Mesenchymal stem cell (in vitro differentiated cells and primary cell): ENCODE measurements around the gene PLXNB1.

ENCODE experiments used
- DNase-seq: peaks from one replicate; pipeline ENCODE4 v3.0.0-alpha.2; 2013
- H2AFZ ChIP-seq: one replicate; pipeline ENCODE4 v1.6.1; 2013; ENCODE audit warnings: low read depth, mild to moderate bottlenecking, control low read depth, inconsistent platforms, low read length, moderate library complexity
- H2AK5ac ChIP-seq: 2 replicates; pipeline ENCODE4 v1.6.1; 2013; ENCODE audit warnings: low read length, moderate library complexity, mild to moderate bottlenecking, inconsistent platforms; ENCODE audit not compliant: severe bottlenecking
- H2BK120ac ChIP-seq: one replicate; pipeline ENCODE4 v1.6.1; 2013; ENCODE audit warnings: low read depth, mild to moderate bottlenecking, inconsistent platforms, low read length, moderate library complexity
- H2BK12ac ChIP-seq, 2 experiments: one replicate each; pipeline ENCODE4 v1.6.1; 2013; ENCODE audit warnings: inconsistent platforms in 2 of 2, low read length in 2 of 2, mild to moderate bottlenecking in 2 of 2, moderate library complexity in 2 of 2, control low read depth in 1 of 2
- H2BK15ac ChIP-seq: one replicate; pipeline ENCODE4 v1.6.1; 2013; ENCODE audit warnings: mild to moderate bottlenecking, low read depth, inconsistent platforms; ENCODE audit not compliant: poor library complexity, severe bottlenecking
- H2BK5ac ChIP-seq: 2 replicates; pipeline ENCODE4 v1.6.1; 2013; ENCODE audit warnings: low read depth, mild to moderate bottlenecking, low read length, control low read depth, inconsistent platforms; ENCODE audit not compliant: poor library complexity, severe bottlenecking
- H3K14ac ChIP-seq, 2 experiments: one replicate each; pipeline ENCODE4 v1.6.1; 2013; ENCODE audit warnings: inconsistent platforms in 2 of 2, low read length in 2 of 2, control low read depth in 1 of 2, mild to moderate bottlenecking in 1 of 2, moderate library complexity in 1 of 2
- H3K18ac ChIP-seq, 2 experiments: one replicate each; pipeline ENCODE4 v1.6.1; 2013; ENCODE audit warnings: inconsistent platforms in 2 of 2, low read length in 2 of 2, control low read depth in 1 of 2, low read depth in 1 of 2, mild to moderate bottlenecking in 1 of 2
- H3K23ac ChIP-seq, 2 experiments: one replicate each; pipeline ENCODE4 v1.6.1; 2013; ENCODE audit warnings: inconsistent platforms in 2 of 2, low read length in 2 of 2, mild to moderate bottlenecking in 2 of 2, moderate library complexity in 2 of 2, control low read depth in 1 of 2
- H3K27ac ChIP-seq: 2 replicates; pipeline ENCODE4 v1.5.1; 2013; ENCODE audit warnings: mild to moderate bottlenecking, moderate library complexity, low read length, control low read depth, inconsistent platforms; ENCODE audit not compliant: poor library complexity, severe bottlenecking
- H3K27me3 ChIP-seq, 2 experiments: 2 replicates each; pipeline versions ENCODE4 v1.6.1 to v1.7.0; 2013; ENCODE audit warnings: low read length in 2 of 2, mild to moderate bottlenecking in 2 of 2, moderate library complexity in 2 of 2, control low read depth in 1 of 2, inconsistent platforms in 1 of 2; ENCODE audit not compliant: control insufficient read depth in 1 of 2, insufficient read depth in 1 of 2
- H3K36me3 ChIP-seq, 2 experiments: 2 replicates each; pipeline versions ENCODE4 v1.6.1 to v1.7.0; 2013; ENCODE audit warnings: low read length in 2 of 2, control low read depth in 1 of 2, inconsistent platforms in 1 of 2, low read depth in 1 of 2, mild to moderate bottlenecking in 1 of 2; ENCODE audit not compliant: insufficient read depth in 2 of 2, control insufficient read depth in 1 of 2
- H3K4ac ChIP-seq, 2 experiments: one replicate each; pipeline ENCODE4 v1.6.1; 2013; ENCODE audit warnings: inconsistent platforms in 2 of 2, low read length in 2 of 2, mild to moderate bottlenecking in 2 of 2, moderate library complexity in 2 of 2, control low read depth in 1 of 2, low read depth in 1 of 2
- H3K4me1 ChIP-seq: 2 replicates; pipeline ENCODE4 v1.6.1; 2013; ENCODE audit warnings: low read depth, low read length, control low read depth; ENCODE audit not compliant: control insufficient read depth, insufficient read depth
- H3K4me2 ChIP-seq: 2 replicates; pipeline ENCODE4 v1.6.1; 2013; ENCODE audit warnings: low read length, mild to moderate bottlenecking, inconsistent platforms; ENCODE audit not compliant: poor library complexity, severe bottlenecking
- H3K4me3 ChIP-seq, 2 experiments: 2 replicates each; pipeline versions ENCODE4 v1.5.1 to v1.7.0; 2013; ENCODE audit warnings: low read length in 2 of 2, mild to moderate bottlenecking in 2 of 2, control low read depth in 1 of 2, low read depth in 1 of 2; ENCODE audit not compliant: insufficient read depth in 1 of 2
- H3K79me1 ChIP-seq: replicated peaks from 2 replicates; pipeline ENCODE4 v1.6.1; 2013; ENCODE audit warnings: mild to moderate bottlenecking, control low read depth, low read length, inconsistent platforms; ENCODE audit not compliant: poor library complexity, severe bottlenecking
- H3K9ac ChIP-seq: 2 replicates; pipeline ENCODE4 v1.7.0; 2013; ENCODE audit warnings: mild to moderate bottlenecking, low read length, moderate library complexity
- H3K9me3 ChIP-seq: 2 replicates; pipeline ENCODE4 v1.7.0; 2013; ENCODE audit warnings: mild to moderate bottlenecking, low read length; ENCODE audit not compliant: control insufficient read depth
- H4K8ac ChIP-seq: one replicate; pipeline ENCODE4 v1.6.1; 2013; ENCODE audit warnings: inconsistent platforms, mild to moderate bottlenecking, low read length, moderate library complexity
- H4K91ac ChIP-seq: one replicate; pipeline ENCODE4 v1.6.1; 2013; ENCODE audit warnings: mild to moderate bottlenecking, low read length, inconsistent platforms
- WGBS: methylation state at CpG from one replicate; pipeline ENCODE4 v1.1.7; 2013; ENCODE audit warnings: mixed read lengths; 5-methylcytosine and 5-hydroxymethylcytosine counted together

Gene PLXNB1

GRCh38 chr3:48439820-48440589 is 10.1 kb upstream of the PLXNB1 start, which contains the start of the genes CCDC51 and TMA7:
Gene CCDC51, minus strand, starts transcription at chr3:48440119. Its CDS starts 4,991 bp downstream, at chr3:48435128.
Gene TMA7, plus strand, starts transcription at chr3:48440257. Its CDS starts 40 bp downstream, at chr3:48440297.
- H3K9me3 ChIP-seq, result no peaks in the 10 kb centered on the region
- H3K9ac ChIP-seq, result peak within 1 kb of the TSS; percentile 93

GRCh38 chr3:48437812-48438211 is 7.9 kb upstream of the PLXNB1 start:
- Histone ChIP-seq H3K4me1 (peaks cover 20% of the 10 kb centered on the region), H3K18ac (no peak overlapping the region), H3K4me3 (no peak overlapping the region), H3K9me3 (no peaks in the 10 kb centered on the region), H3K23ac (no peak overlapping the region), H3K4ac (no peak overlapping the region), H3K4me2 (no peak overlapping the region), H4K91ac (no peak overlapping the region), H3K27ac (no peak overlapping the region), H3K79me1 (peaks cover 23% of the 10 kb centered on the region), H2AFZ (no peak overlapping the region), H2AK5ac (no peak overlapping the region), H3K9ac (no peak overlapping the region), H3K27me3 (no peaks in the 10 kb centered on the region), H4K8ac (no peak overlapping the region), H3K36me3 (peaks cover 19 to 26% of the 10 kb centered on the region in 2 experiments), H2BK5ac (no peak overlapping the region), H2BK15ac (no peak overlapping the region), H3K14ac (no peak overlapping the region), H2BK120ac (no peak overlapping the region), H2BK12ac (no peak overlapping the region)
- DNase-seq, result no peak
- 94% methylated on average over 2 of the region's 4 CpGs for WGBS

More at GRCh38 chr3:48439820-48440589, 10.1 kb upstream of the PLXNB1 start, which contains the start of the genes CCDC51 and TMA7:
- under 1% methylated on average over 54 of the region's 54 CpGs for WGBS
- Histone ChIP-seq H3K27ac (peak within 1 kb of the TSS; percentile 65), H3K23ac (peak within 1 kb of the TSS in 1 of 2 experiments; percentile 75), H2AK5ac (no peak within 1 kb of the TSS), H3K14ac (peak within 1 kb of the TSS in 1 of 2 experiments; percentile 91), H3K79me1 (peaks cover 18% of the 10 kb centered on the region), H3K18ac (peak within 1 kb of the TSS; percentile 92 to 95), H2AFZ (peak within 1 kb of the TSS; percentile 72), H2BK120ac (peak within 1 kb of the TSS; percentile 42), H3K4me2 (peak within 1 kb of the TSS; percentile 70), H2BK12ac (no peak within 1 kb of the TSS), H3K4ac (peak within 1 kb of the TSS; percentile 84 to 96), H3K27me3 (no peaks in the 10 kb centered on the region), H4K91ac (peak within 1 kb of the TSS; percentile 91), H3K36me3 (peaks cover 23 to 33% of the 10 kb centered on the region in 2 experiments), H2BK15ac (peak within 1 kb of the TSS; percentile 60), H3K4me1 (peaks cover 6% of the 10 kb centered on the region), H2BK5ac (no peak within 1 kb of the TSS), H3K4me3 (peak within 1 kb of the TSS; percentile 88 to 94), H4K8ac (peak within 1 kb of the TSS; percentile 97)
- peak; percentile 97 for DNase-seq

GRCh38 chr3:48436855-48437254 is 7.0 kb upstream of the PLXNB1 start:
- no peak overlapping the region for H3K14ac ChIP-seq
- H4K8ac ChIP-seq, result no peak overlapping the region
- H3K9ac ChIP-seq, result no peak overlapping the region
- H2BK120ac ChIP-seq, result no peak overlapping the region
- WGBS, result 92% methylated on average over 7 of the region's 7 CpGs
- H3K4me3 ChIP-seq, result no peak overlapping the region
- no peak overlapping the region for H2BK12ac ChIP-seq
- DNase-seq, result no peak
- peaks cover 23% of the 10 kb centered on the region for H3K79me1 ChIP-seq
- H4K91ac ChIP-seq, result no peak overlapping the region
- no peak overlapping the region for H2AK5ac ChIP-seq
- H3K4ac ChIP-seq, result no peak overlapping the region
- H2BK15ac ChIP-seq, result no peak overlapping the region
- H2BK5ac ChIP-seq, result no peak overlapping the region
- H3K27ac ChIP-seq, result no peak overlapping the region
- H3K4me2 ChIP-seq, result no peak overlapping the region
- no peak overlapping the region for H2AFZ ChIP-seq
- no peaks in the 10 kb centered on the region for H3K27me3 ChIP-seq
- H3K23ac ChIP-seq, result no peak overlapping the region
- H3K9me3 ChIP-seq, result no peaks in the 10 kb centered on the region
- H3K4me1 ChIP-seq, result peaks cover 27% of the 10 kb centered on the region
- H3K36me3 ChIP-seq, result peaks cover 21 to 28% of the 10 kb centered on the region in 2 experiments
- H3K18ac ChIP-seq, result no peak overlapping the region

GRCh38 chr3:48436477-48436787 is 6.5 kb upstream of the PLXNB1 start:
- 41% methylated on average over 1 of the region's 1 CpG for WGBS
- H3K4ac ChIP-seq, result no peak overlapping the region
- H3K9me3 ChIP-seq, result no peaks in the 10 kb centered on the region
- no peak overlapping the region for H3K4me2 ChIP-seq
- no peak overlapping the region for H3K14ac ChIP-seq
- no peak overlapping the region for H2AK5ac ChIP-seq
- no peak overlapping the region for H4K8ac ChIP-seq
- no peak overlapping the region for H3K4me3 ChIP-seq
- H3K79me1 ChIP-seq, result peaks cover 21% of the 10 kb centered on the region
- H2BK15ac ChIP-seq, result peak overlapping the region; percentile 44
- H3K36me3 ChIP-seq, result peaks cover 21 to 26% of the 10 kb centered on the region in 2 experiments
- peaks cover 25% of the 10 kb centered on the region for H3K4me1 ChIP-seq
- H3K27me3 ChIP-seq, result no peaks in the 10 kb centered on the region
- no peak overlapping the region for H3K9ac ChIP-seq
- no peak overlapping the region for H3K27ac ChIP-seq
- DNase-seq, result no peak
- no peak overlapping the region for H3K18ac ChIP-seq
- H2BK120ac ChIP-seq, result no peak overlapping the region
- no peak overlapping the region for H4K91ac ChIP-seq
- H2AFZ ChIP-seq, result no peak overlapping the region
- H2BK12ac ChIP-seq, result no peak overlapping the region
- H2BK5ac ChIP-seq, result no peak overlapping the region
- H3K23ac ChIP-seq, result no peak overlapping the region
